Lung (tissue), 12 donors: ENCODE measurements around the gene PABPN1. TPM values are rescaled to one million over a fixed set of nuclear protein-coding genes. Genes with fewer than 3 reads are reported as not detected.

Experiments
- ATAC-seq: fragments of 200-7000 bp; cut with Tn5 transposase; one replicate; pipeline ENCODE4 v1.9.1; 2020; ENCODE audit warnings: moderate number of reproducible peaks; ENCODE audit not compliant: insufficient read depth, low FRiP score
- DNase-seq, 3 donors: peaks; one replicate each; pipeline ENCODE4 v3.0.0-alpha.2; 2013 to 2017
- H3K27ac ChIP-seq, 2 donors: one replicate each; pipeline ENCODE4 v1.5.1; 2013; ENCODE audit warnings: mild to moderate bottlenecking in 2 of 2, moderate library complexity in 2 of 2, control low read depth in 1 of 2, inconsistent platforms in 1 of 2, low read depth in 1 of 2, low read length in 1 of 2
- H3K27me3 ChIP-seq, 3 donors: one replicate each; pipeline ENCODE4 v1.5.1; 2013; ENCODE audit warnings: low read length in 2 of 3; ENCODE audit not compliant: control insufficient read depth in 3 of 3, insufficient read depth in 3 of 3
- H3K36me3 ChIP-seq, 4 donors: one replicate each; pipeline ENCODE4 v1.5.1; 2013; ENCODE audit warnings: low read length in 4 of 4, mild to moderate bottlenecking in 1 of 4, moderate library complexity in 1 of 4; ENCODE audit not compliant: control insufficient read depth in 4 of 4, insufficient read depth in 4 of 4
- H3K4me1 ChIP-seq, 5 donors: one replicate each; pipeline ENCODE4 v1.5.1; 2013; ENCODE audit warnings: low read length in 5 of 5, mild to moderate bottlenecking in 2 of 5, moderate library complexity in 1 of 5; ENCODE audit not compliant: control insufficient read depth in 5 of 5, insufficient read depth in 5 of 5
- H3K4me3 ChIP-seq: one replicate; pipeline ENCODE4 v1.5.1; 2013; ENCODE audit warnings: mild to moderate bottlenecking, control low read depth, moderate library complexity
- H3K9ac ChIP-seq, 2 donors: one replicate each; pipeline ENCODE4 v1.5.1; 2013; ENCODE audit warnings: low read length in 2 of 2, control low read depth in 1 of 2; ENCODE audit not compliant: insufficient read depth in 1 of 2
- H3K9me3 ChIP-seq, 4 donors: one replicate each; pipeline ENCODE4 v1.5.1; 2013; ENCODE audit warnings: low read length in 3 of 4, mild to moderate bottlenecking in 1 of 4, moderate library complexity in 1 of 4; ENCODE audit not compliant: control insufficient read depth in 4 of 4, insufficient read depth in 3 of 4
- CTCF ChIP-seq: IDR thresholded peaks from 2 replicates; pipeline ENCODE4 v1.5.1; 2012; ENCODE audit warnings: mild to moderate bottlenecking; ENCODE audit errors: control extremely low read depth, extremely low read depth
- WGBS, 2 donors: extraction: QIAGEN DNeasy Blood & Tissue Kit; methylation state at CpG; one replicate each; pipeline ENCODE4 v1.1.7; 2013; 5-methylcytosine and 5-hydroxymethylcytosine counted together
- polyA plus RNA-seq, 2 donors: library from polyadenylated mRNA; stranded (reverse); fragments of 200-250 nt; gene quantifications; one replicate each; pipeline ENCODE4 v1.2.1, GENCODE V29; 2013
- total RNA-seq, 2 donors: library from RNA; depleted of rRNA in 1 of 2; stranded (reverse); fragments of >200 nt in 1 of 2; gene quantifications; one replicate each; pipeline ENCODE4 v1.2.1, GENCODE V29; 2014 to 2021
- donor health status: control.
- donor health status: control.
- donor health status: Bipolar disorder and iron deficiency.
- donor health status: healthy.
- donor health status: DM: yes; HTN: yes; CAD: no.

The PABPN1 gene
- total and polyA plus RNA-seq, 4 donors, result 66.0 to 183 (median 103) TPM

DNA sequence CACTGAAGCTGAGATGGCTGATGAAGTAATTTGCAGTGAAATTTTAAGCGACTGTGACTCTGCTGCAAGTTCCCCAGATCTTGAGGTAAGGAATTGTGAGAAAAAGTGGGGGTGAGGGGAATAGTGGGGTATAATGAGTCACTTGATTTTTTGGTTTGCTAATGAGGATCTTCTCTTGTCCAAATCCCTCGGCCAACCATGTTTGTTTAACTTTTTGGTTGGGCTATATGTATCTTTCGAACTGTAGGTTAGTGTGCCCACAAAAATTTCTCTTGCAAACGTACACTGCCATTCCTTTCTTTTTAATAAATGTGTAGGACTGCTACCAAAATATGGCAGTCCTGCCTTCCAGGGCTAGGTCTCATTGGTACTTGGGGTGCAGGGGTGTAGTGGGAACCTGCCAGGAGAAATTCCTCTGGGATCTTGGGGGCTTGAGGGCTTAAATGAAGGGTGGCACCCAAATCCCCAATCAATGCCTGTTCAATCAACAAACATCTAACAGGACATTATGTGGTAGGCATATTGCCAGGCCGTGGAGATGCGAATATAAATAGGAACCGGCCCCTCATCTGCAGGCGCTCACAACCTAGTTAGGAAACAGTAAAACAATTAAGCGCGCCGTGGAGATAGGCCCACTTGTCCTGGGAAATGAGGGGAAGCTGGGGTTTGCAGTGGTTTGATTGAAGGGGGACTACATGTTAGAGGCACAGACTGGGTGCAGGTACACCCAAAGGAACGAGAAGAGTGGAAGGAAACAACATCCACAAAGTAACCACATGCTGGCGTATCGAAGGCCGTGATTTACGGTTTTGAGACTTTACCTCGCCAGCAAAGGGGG is 1.3 kb upstream of the PABPN1 start:
- Histone ChIP-seq H3K4me3 (peak overlapping the region; percentile 42), H3K36me3 (peaks cover 11 to 28% (median 20%) of the 10 kb centered on the region in 4 donors), H3K27ac (peak overlapping the region; percentile 85 to 98), H3K27me3 (no peaks in the 10 kb centered on the region), H3K9ac (peak overlapping the region in 1 of 2 donors; percentile 80), H3K4me1 (peaks cover 0 to 15% (median 5%) of the 10 kb centered on the region in 5 donors), H3K9me3 (no peaks in the 10 kb centered on the region)
- ATAC-seq (no peak), DNase-seq (peak in 2 of 3 donors; percentile 9 to 15)
- TF ChIP-seq CTCF, result no peak
- 72 to 85% methylated on average over 17 of the region's 17 CpGs for WGBS, 2 donors

DNA sequence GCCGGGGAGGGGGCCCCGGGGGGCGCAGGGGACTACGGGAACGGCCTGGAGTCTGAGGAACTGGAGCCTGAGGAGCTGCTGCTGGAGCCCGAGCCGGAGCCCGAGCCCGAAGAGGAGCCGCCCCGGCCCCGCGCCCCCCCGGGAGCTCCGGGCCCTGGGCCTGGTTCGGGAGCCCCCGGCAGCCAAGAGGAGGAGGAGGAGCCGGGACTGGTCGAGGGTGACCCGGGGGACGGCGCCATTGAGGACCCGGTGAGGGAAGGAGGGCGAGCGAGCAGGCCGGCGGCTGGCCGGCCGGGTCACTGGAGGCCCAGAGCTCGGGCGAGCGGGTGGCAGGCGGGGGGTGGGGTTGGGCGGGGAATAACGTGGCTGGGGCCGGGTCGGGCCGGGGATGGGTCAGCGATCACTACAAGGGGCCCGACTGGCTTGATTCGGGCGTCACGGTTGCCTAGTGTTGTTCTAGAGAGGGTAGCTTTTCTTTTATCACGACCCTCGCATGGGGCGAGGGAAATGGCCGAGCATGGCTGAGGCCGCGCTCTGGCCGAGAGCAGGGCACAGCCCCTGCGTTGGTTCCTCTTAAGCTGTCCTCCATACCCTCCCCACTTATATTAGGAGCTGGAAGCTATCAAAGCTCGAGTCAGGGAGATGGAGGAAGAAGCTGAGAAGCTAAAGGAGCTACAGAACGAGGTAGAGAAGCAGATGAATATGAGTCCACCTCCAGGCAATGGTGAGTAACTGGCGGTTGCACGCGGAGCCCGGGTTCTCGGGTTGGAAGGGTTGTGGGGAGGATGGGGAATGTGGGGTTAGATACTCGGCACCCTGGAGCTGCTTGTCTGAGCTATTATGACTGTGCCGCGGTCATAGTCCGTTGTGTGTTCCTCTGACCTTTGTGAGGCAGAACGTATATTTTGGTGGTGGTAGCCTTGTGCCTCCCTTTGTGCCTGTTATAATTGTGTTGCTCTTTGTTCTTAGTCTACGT is 603 bp downstream of the PABPN1 start:
- H3K27me3 ChIP-seq, result no peaks in the 10 kb centered on the region
- peak; percentile 10 for ATAC-seq
- WGBS, 2 donors, result 1% methylated on average over 50 to 64 of the region's 64 CpGs
- peaks cover 14 to 30% (median 21%) of the 10 kb centered on the region in 4 donors for H3K36me3 ChIP-seq
- H3K4me3 ChIP-seq, result peak overlapping the region; percentile 70
- peak; percentile 32 to 60 (median 58) for DNase-seq
- no peak for TF ChIP-seq CTCF
- peaks cover 0 to 15% (median 5%) of the 10 kb centered on the region in 5 donors for H3K4me1 ChIP-seq
- peak overlapping the region; percentile 94 to 97 for H3K27ac ChIP-seq
- no peaks in the 10 kb centered on the region for H3K9me3 ChIP-seq
- peak overlapping the region; percentile 74 to 99 for H3K9ac ChIP-seq

DNA sequence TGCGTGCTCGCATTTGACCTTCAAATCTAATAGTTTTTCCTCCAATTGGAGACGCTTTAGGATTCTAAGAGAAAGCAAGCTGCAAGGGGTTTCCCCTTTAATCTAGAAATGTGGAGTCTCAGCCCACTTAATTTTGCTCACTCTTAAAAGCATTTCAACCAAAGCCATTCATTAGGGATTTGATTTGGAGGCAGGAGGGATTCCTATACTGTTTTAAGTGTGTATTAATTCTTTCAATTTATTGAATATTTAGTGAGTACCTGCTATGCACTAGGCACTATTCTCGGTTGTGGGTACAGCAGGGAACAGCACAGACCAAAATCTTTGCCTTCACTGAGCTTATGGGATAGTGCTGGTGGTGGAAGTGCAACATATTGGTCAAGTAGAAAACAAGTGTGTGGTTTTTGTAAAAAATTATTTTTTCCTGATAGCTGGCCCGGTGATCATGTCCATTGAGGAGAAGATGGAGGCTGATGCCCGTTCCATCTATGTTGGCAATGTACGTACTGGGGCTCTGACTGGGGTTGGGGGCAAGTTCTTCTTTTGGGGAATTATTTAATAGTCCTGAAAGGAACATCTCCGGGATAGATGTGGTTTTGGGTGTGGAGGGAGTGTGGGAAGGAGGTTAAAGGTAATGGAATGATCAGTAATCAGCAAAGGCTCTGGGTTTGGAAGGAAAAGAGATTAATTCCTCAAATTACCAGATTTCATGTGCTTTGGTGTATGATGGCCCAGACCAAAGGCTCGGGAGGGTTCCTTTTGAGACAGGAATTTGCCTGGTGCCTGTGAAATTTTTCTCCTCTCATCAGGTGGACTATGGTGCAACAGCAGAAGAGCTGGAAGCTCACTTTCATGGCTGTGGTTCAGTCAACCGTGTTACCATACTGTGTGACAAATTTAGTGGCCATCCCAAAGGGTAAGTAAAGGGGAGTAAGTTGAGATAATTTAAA is 1.6 kb downstream of the PABPN1 start:
- ATAC-seq, result no peak
- Histone ChIP-seq H3K4me3 (peak overlapping the region; percentile 70), H3K4me1 (peaks cover 0 to 15% (median 5%) of the 10 kb centered on the region in 5 donors), H3K9me3 (no peaks in the 10 kb centered on the region), H3K36me3 (peaks cover 14 to 30% (median 21%) of the 10 kb centered on the region in 4 donors), H3K27me3 (no peaks in the 10 kb centered on the region), H3K27ac (peak overlapping the region in 1 of 2 donors; percentile 24), H3K9ac (peak overlapping the region; percentile 74 to 99)
- TF ChIP-seq CTCF, result no peak
- no peak for DNase-seq
- WGBS, 2 donors, result 55 to 60% methylated on average over 10 of the region's 10 CpGs
